C1 segment of cervical spinal cord (tissue), 14 donors: ENCODE data around the gene FOSB.

ENCODE experiments used
- DNase-seq, 14 donors: peaks; one replicate each; lab custom pipeline; 2025; lab: John Stamatoyannopoulos, UW

The FOSB gene

DNA sequence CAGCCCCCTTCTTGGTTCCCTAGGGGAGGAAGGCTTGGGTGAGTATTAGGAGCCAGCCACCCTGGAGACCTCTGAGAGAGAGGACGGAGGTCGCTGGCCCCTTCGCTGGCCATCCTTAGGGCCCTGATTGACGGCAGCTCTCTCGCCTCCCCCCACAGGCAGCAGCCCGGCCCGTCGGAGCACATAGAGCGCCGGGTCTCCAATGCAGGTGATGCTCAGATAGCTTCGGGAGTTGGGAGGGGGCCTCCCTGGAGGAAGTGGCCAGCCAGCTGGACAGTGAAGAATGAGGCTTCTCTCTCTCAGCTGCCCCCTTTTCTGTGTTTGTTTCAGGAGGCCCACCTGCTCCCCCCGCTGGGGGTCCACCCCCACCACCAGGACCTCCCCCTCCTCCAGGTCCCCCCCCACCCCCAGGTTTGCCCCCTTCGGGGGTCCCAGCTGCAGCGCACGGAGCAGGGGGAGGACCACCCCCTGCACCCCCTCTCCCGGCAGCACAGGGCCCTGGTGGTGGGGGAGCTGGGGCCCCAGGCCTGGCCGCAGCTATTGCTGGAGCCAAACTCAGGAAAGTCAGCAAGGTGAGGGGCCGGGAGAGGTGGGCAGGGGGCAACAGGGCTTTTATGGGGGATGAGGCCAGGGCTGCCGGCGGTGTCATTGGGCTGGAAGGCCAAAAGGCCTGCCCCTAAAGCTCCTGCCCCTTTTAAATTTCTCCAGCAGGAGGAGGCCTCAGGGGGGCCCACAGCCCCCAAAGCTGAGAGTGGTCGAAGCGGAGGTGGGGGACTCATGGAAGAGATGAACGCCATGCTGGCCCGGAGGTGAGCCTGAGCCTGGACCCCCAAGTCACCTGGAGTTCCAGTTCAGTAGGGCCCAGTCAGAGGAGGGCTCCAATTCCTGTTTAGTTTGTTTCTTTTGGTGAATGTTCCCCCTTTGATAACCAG, 54.5 kb downstream of the FOSB start:
- no peak for DNase-seq

DNA sequence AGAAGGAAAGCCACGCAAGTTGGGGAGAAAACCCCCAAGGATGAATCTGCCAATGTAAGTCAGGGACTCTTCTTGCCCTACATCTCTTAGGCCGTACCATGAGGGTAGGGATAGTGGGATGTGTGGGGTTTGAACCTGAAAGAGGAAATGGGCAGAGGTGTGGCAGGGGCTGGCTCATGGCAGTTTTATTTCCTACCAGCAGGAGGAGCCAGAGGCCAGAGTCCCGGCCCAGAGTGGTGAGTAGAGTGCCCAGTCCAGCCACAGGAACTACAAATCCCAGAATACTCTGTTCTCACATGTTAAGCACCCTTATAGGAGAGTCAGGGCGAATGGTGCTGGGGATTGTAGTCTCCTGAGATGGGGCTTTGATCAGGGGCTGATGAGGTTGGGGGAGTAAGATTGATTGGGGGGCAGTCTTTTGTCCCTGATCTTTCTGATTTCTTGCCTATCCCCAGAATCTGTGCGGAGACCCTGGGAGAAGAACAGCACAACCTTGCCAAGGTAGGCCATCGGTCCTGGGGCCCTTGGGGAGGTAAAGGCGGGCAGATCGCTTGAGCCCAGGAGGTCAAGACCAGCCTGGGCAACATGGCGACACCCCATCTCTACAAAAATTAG, 56.0 kb downstream of the FOSB start:
- peak in 12 of 14 donors; percentile 38 to 82 (median 62) for DNase-seq

DNA sequence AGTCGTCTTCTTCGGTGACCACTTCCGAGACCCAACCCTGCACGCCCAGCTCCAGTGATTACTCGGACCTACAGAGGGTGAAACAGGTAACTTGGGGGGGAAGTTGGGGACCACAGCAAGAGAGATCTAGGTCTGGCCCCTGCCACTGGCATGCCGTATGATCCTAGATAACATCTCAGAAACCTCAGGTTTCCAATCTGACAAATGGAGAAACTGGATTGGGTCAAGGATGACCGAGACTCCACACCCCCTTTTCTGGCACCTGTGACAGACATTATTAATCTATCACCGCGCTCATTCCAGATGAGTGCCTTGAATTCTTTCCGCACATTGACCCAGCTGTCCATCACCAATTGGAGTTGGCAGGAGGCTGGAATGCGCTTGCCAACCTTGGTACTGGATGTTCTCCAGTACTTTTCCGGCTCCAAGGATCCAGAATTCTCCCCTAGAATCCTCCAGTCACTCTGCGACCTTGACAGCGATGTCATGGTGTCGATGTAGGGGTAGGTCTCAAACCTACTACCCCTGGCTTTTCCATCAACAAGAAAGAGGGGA, 56.9 kb downstream of the FOSB start:
- DNase-seq, result peak in 4 of 14 donors; percentile 13 to 31 (median 20)
